Measurements from ENCODE around the gene ZNF341.
A peak's percentile ranks its signal among the peaks of the same experiment; 100 is the strongest.
"Not testable (repeated sequence)": the region's sequence is repeated elsewhere in the genome, so short reads cannot be mapped to it uniquely, and the experiment has no call there.

The ZNF341 gene

DNA sequence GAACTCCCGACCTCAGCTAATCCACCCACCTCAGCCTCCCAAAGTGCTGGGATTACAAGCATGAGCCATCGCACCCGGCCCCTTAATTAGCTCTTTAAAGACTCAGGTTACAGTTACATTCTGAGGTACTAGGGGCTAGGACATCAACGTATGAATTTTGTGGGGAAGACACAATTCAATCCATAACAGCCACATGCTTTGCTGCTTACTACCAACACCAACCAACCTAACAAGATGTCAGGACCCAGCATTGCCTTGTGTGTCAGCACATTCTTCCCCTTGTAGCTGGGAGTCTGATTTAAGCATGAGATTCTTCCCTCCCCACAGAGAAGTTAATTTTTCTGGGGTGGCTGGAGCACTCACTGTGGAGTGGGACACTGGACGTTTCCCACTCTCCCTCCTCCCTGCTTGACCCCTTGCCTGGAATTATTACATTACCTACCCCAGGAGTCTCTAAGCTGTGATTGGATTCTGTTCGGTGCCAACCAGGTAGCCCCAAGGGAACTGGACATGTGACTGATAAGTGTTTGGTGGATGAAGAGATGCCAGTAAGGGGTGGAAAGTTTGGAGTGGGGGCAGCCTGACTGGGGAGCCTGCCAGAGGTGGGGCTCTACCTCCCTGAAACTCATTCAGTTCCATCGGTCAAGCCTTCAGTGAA lies 6.1 kb upstream of the ZNF341 start:
- DNase-seq (ENCODE audit: low read depth, low spot score): no peak
- no peak overlapping the region for H3K4me3 ChIP-seq (ENCODE audit: low read length)

- no peak for DNase-seq (ENCODE audit: low read depth, low spot score)
- H3K4me3 ChIP-seq (ENCODE audit: low read length): no peak overlapping the region
Observed at GRCh38 chr20:33727115-33727479, 4.7 kb upstream of the ZNF341 start.

DNA sequence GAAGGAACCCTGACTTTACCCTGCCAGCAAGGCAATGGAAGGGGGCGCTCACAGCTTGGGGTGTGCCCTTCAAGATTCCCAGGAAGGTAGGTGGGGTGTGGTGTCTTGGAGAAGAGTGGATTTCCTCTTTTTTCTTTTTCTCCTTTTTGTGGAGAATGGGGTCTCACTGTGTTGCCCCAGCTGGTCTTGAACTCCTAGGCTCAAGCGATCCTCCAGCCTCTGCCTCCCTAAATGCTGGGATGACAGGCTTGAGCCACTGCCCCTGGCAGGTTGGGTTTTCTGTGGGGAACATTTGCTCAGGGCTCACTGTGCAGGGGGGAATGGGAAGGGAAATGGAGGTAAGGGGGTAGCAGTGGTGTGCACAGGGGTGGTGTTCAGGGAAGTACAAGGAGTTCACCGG lies 4.0 kb upstream of the ZNF341 start:
- DNase-seq (ENCODE audit: low read depth, low spot score): no peak
- H3K4me3 ChIP-seq (ENCODE audit: low read length): no peak overlapping the region

DNA sequence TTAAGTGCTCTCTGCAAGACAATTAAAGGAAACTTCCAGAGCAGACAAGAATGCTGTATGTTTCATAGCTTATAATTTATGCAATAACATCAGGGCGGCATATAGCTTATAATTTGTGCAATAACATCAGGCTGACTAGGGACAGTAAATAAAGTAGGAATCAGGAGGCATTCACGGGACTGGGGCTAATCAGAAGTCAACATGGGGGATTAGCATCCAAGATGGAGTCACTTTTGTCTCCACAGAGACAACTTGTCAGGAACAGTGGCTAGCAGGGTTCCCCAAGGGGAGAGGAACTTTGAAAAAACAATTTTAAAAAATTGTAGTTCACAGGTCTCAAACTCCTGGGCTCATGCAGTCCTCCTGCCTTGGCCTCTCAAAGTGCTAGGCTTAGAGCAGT lies 3.3 kb upstream of the ZNF341 start:
- no peak overlapping the region for H3K4me3 ChIP-seq (ENCODE audit: low read length)
- no peak for DNase-seq (ENCODE audit: low read depth, low spot score)

GRCh38 chr20:33729101-33729500 lies 2.7 kb upstream of the ZNF341 start:
- DNase-seq (ENCODE audit: low read depth, low spot score): no peak

GRCh38 chr20:33730946-33731692 lies 677 bp upstream of the ZNF341 start:
- peak overlapping the region; percentile 42 for H3K4me3 ChIP-seq (ENCODE audit: low read length)
- no peak for DNase-seq (ENCODE audit: low read depth, low spot score)

More at GRCh38 chr20:33729101-33729500, 2.7 kb upstream of the ZNF341 start:
- no peak overlapping the region for H3K4me3 ChIP-seq (ENCODE audit: low read length)

GRCh38 chr20:33732166-33732970 lies 572 bp downstream of the ZNF341 start:
- peak overlapping the region; percentile 59 for H3K4me3 ChIP-seq (ENCODE audit: low read length)
- peak; percentile 59 for DNase-seq (ENCODE audit: low read depth, low spot score)

DNA sequence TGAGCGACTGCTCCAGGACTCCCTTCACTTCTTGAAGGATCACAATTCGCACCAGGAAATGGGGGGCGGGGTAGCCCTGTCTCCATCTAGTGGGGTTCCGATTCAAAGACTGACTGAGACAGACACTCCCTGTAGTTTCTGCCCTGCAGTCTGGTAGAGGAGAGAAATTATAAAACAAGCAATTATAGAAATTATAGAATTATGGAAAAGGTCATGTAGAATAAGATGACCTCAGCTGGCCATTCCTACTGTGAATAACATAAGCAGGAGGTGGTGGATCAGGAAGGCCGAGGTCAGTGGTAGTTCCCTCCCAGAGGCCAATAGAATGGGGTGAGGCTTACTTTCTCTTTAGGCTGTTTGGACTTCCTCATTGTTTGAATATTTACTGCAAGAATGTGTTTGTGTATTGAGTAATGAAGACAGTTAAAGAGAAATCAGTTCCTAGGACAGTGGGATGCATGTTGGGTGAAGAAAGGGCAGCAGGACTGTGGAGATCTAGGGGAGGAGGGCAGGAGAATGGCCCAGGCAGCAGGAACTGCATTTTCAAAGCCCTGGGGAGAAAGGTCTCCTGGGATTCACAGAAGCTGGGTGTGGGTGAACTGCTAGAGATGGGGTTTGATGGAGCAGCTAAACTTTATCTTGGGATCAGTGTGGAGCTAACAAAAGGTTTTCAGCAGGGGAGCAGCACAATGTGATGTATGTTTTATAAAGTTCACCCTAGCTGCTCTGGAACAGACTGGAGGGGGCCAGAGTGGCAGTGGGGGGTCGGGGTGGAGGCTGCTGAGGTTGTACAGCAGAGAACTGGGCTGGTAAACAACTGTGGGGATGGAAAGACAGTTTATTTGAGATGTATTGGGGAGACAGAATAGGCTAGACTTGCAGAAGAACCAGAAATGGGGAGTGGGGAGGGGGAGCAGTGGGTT lies 2.1 kb downstream of the ZNF341 start:
- no peak overlapping the region for H3K4me3 ChIP-seq (ENCODE audit: low read length)
- no peak for DNase-seq (ENCODE audit: low read depth, low spot score)

DNA sequence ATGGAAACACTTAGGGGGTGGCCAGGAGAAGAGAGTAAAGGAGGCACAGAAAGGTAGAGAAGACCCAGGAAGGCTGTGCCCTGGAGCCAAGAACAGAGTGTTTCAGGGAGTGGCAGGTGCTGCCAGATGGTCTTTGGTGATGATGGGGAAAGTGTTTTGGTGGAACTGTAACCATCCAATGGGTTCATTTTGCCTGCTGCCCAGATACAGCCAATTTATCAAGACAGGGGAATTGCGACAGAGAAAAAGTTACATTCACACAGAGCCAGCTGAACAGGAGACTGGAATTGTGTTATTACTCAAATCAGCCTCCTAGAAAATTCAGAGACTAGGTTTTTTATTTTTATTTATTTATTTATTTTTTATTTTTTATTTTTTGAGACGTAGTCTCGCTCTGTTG lies 5.2 kb downstream of the ZNF341 start:
- DNase-seq (ENCODE audit: low read depth, low spot score): no peak
- H3K4me3 ChIP-seq (ENCODE audit: low read length): no peak overlapping the region

GRCh38 chr20:33739493-33739892 lies 7.7 kb downstream of the ZNF341 start:
- no peak overlapping the region for H3K4me3 ChIP-seq (ENCODE audit: low read length)
- no peak for DNase-seq (ENCODE audit: low read depth, low spot score)

DNA sequence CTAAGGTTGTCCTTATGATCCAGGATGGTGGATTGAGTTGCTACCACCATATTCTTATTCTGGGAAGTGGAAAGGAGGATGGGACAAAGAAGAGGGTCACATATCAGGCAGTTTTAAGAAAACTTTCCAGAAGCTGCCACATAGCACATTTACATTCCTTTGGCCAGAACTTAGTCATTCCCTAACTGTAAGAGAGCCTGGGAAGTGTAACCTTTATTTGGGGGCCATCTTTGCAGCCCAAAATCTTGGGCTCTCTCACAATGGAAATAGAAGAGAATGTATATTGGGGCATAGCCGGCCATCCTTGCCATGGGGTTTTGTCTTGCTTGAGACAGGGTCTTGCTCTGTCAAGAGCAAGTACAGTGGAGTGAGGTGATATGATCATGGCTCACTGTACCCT lies 8.4 kb downstream of the ZNF341 start:
- no peak for DNase-seq (ENCODE audit: low read depth, low spot score)
- H3K4me3 ChIP-seq (ENCODE audit: low read length): no peak overlapping the region

- no peak for DNase-seq (ENCODE audit: low read depth, low spot score)
- no peak overlapping the region for H3K4me3 ChIP-seq (ENCODE audit: low read length)
Observed at GRCh38 chr20:33744181-33744580, 12.4 kb downstream of the ZNF341 start.

GRCh38 chr20:33744773-33745385 lies 13.1 kb downstream of the ZNF341 start:
- no peak for DNase-seq (ENCODE audit: low read depth, low spot score)
- H3K4me3 ChIP-seq (ENCODE audit: low read length): no peak overlapping the region

GRCh38 chr20:33746325-33746998 lies 14.7 kb downstream of the ZNF341 start:
- no peak overlapping the region for H3K4me3 ChIP-seq (ENCODE audit: low read length)
- DNase-seq (ENCODE audit: low read depth, low spot score): no peak

DNA sequence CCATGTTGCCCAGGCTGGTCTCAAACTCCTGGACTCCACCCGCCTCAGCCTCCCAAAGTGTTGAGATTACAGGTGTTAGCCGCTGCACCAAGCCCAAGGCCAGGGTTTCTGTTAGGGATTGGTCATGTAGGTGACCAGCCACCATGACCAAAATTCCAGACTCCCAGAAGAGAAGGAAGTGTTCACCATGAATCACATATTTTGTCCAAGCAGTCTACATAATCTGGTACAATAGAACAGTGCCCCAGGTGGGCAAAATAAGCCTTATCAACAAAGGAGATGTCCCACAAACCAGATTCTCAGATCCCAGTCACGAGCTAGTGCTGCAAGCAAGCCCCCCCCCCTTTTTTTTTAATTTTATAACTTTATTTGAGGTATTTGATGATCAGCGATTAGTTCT lies 20.0 kb downstream of the ZNF341 start:
- no peak for DNase-seq (ENCODE audit: low read depth, low spot score)

DNA sequence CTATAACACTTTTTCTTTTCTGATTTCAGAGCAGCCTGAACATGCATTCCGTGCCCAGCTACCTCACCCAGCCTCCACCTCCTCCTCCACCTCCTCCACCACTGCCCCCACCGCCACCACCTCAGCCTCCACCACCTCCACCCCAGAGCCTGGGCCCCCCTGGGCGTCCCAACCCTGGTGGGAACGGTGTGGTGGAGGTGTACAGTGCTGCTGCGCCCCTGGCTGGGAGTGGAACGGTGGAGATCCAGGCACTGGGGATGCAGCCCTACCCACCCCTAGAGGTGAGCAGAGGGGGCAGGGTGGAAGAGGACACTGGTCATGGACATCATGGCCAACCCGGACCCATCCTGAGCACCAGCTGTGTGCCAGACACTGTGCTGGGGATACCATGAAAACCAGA lies 21.3 kb downstream of the ZNF341 start:
- DNase-seq (ENCODE audit: low read depth, low spot score): no peak
- no peak overlapping the region for H3K4me3 ChIP-seq (ENCODE audit: low read length)

More for the DNA sequence above, 20.0 kb downstream of the ZNF341 start:
- H3K4me3 ChIP-seq (ENCODE audit: low read length): no peak overlapping the region

DNA sequence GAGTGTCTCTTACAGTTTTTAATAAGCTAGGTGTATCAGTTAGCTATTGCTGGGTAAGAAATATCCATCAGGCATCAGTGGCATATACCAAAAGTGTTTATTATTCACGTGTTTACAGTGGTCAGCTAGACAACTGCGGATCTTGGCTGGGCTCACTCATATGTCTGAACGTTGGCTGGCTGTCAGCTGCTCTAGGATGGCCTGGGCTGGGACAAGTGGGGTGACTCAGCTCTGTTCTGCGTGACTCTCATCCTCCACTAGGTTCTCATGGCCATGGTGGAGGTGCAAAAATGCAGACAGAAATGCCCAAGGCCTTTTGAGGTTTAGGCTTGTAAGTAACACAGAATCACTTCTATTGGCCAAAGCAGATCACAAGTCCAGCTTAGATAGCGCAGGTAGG lies 22.0 kb downstream of the ZNF341 start:
- no peak for DNase-seq (ENCODE audit: low read depth, low spot score)
- no peak overlapping the region for H3K4me3 ChIP-seq (ENCODE audit: low read length)

DNA sequence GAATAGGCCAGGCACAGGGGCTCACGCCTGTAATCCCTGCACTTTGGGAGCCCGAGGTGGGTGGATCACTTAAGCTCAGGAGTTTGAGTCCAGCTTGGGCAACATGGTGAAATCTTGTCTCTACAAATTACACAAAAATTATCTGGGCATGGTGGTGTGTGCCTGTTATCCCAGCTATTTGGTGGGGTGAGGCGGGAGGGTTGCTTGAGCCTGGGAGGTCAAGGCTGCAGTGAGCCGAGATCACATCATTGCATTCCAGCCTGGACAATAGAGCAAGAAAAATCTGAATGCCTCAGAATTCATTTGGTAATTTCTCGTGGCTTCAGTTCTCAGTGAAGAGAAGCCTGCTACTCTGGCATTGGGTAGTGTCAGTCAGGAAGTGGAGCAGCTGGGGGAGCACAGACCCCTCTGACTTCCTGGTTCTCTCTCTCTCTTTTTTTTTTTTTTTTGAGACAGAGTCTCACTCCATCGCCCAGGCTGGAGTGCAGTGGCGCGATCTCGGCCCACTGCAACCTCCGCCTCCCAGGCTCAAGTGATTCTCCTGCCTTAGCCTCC lies 24.2 kb downstream of the ZNF341 start:
- H3K4me3 ChIP-seq (ENCODE audit: low read length): not testable (repeated sequence)
- DNase-seq (ENCODE audit: low read depth, low spot score): peak; percentile 72

Measured in Jurkat, Clone E6-1 (cell line).